Stimulated activated CD8-positive, alpha-beta memory T cell treated with anti-CD3 and anti-CD28 coated beads, Interleukin-15, amount 100 ng/mL, for 24 hours (primary cell): Measurements from ENCODE around the gene KIF13A.
"Not testable (repeated sequence)": the region's sequence is repeated elsewhere in the genome, so short reads cannot be mapped to it uniquely, and the experiment has no call there.

Experiments
- DNase-seq: peaks from one replicate; pipeline ENCODE4 v3.0.0-alpha.2; 2020; ENCODE audit warnings: low read depth

Gene KIF13A

DNA sequence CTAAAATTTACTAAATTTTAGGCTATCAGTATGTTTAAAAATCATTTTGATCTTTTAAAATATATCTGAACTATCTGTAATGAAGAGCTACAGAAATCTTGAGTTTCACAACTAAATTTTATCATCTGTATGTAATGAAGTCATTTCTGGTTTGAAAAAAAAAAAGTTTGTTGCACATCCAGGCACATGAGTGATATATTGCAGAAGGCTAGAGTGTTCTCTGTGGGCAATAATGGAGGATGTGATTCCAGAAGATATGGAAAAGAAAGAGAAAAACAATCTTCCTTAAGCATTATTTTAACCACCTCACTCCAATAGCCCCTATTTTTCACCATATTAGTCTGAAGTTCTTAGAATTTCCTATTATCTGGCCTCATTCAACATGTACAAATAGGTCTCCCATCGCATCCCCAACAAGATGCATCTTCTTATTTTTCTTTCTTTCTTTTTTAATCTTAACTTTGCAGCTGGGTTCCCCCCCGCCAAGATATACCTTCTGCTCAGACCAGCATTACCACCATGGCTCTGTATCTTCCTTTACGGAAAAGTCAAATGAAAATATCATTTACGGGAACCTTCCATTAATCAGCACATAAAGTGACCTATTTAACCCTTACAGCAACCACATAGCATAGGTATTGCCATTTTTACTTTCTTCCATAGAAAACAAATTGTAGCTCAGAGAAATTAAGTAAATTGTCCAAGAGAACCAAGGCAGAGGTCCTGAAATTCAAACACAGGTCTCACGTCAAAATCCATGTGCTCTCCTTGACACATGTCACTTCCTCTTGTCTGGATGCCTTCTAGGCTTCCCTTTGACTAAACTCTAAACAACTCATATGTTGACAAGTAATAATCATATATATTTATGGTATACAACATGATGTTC is 116.9 kb downstream of the KIF13A start:
- no peak for DNase-seq

DNA sequence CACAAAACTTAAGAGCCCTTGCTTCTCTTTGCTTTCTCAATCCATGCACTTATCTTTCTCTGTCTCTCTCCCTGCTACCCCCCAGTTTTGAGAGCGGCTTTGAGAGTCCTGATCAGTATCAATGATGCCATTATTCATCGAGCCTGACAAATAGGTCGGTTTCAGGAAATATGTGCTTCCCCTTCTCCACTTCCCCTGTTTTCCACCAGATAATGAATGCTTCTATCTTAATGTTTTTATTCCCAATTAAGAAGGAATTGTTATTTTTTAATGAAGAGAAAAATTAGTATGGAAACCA is 117.7 kb downstream of the KIF13A start:
- no peak for DNase-seq

DNA sequence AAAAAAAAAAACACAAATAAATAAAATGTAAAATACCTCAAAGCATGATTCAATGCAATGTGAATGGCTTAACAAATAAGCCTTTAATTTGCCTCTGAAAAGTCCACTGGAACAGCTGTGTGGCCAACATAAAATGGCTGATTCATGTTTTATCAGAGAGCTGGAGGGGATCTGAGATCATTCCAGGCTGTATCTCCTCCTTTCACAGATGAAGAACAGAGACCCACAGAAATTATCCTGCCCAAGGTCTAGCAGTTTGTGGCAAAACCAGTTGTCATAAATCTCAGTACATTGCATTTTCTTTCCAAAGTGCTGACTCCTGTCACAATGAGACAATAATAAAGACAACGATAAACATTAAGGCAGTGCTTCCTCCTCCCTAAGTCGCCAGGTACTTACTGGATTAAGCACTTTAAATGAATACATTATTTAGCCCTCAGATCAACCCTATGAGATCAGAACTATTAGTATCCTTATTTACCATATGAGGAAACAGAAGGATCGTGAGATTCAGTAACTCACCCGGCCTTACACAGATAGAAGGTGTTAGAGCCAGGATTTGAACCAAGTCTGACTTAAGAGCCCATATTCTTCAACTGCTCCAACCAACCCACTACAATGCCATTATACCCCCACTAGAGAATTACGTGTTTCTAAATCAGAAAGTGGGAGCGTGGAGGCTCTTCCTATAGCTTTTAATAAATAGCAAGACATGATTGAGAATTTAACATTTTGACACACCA is 118.3 kb downstream of the KIF13A start:
- DNase-seq = no peak

DNA sequence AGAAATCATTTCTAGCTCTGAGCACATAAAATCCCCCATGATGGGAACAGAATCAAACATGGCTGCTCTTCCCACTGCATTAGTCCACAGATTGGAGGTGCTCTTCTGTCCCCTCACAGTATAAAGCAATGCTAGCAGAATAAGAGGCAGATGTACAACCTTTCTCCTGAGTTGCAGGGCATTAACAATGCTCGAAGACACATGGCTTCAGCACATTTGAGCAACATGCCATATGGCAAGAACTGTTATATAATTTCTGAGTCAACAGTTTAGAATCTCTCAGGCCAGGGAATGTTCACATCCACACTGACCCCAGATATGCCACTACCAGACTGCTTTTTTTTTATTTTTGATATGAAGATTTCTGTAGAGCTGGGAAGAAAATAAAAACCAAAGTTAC is 119.6 kb downstream of the KIF13A start:
- no peak for DNase-seq

DNA sequence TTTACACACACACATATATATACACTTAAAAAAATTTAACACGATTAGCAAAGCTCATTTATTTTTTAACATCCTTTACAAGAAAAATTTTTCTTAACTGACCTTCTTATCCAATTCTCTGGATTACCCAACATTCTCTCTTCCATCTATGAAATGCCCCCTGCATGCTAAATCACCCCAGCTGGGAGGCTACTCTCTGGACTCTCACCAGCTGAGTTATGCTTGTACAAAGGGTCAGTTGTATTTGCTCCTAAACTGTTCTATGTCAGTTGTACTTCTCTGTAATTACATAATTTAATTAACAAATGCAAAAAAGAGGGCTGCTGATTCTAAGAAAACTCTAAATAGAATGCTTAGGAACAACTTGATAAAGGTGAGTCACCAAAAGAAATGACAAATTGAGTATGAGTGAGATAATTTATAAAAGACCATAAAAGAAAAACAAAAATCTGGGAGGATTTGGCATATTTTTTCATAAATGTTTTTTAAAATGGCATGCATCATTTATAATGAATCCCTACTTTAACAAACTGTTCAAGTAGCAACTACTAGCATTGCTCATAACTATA is 120.5 kb downstream of the KIF13A start:
- DNase-seq = no peak

DNA sequence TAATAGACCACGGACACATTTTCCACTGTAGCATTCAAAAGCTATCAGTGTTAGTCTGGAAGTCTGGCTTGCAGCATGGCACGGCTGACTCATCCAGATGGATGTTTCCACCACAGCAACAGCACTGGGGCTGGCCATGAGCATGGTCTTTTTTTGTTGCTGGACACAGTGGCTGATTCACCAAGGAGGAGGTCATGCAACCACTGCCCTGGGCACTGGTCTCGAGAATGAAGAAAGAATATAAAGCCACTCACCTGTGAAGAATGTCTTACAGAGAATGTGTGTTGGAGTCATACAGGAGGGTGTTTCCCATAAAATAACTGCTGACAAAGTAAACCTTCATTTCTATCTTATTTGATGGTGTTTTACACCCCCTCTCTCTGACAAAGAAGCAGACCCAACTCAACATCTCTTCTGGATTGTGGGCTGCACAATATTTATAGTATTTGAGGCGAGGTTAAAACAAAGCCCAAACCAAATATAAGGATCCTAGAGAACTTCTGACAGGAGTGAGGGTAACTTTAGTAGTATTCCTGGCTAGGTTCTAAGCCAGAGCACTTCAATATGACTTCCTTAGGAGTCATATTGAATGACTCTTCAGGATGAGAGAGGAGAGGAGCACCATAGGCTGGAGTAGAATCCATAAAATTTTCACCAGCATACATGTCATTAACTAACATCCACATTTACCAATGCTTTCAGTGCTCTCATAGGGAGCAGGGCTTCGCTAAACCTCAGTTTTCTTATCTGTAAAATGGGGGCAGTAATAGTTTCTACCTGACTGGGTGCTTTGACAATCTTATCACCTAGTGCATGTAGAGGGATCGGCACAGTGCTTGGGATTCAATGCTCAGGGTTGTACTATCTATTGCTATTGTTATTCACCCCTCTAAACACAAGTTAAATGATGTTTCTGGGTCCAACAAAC is 121.4 kb downstream of the KIF13A start:
- no peak for DNase-seq

DNA sequence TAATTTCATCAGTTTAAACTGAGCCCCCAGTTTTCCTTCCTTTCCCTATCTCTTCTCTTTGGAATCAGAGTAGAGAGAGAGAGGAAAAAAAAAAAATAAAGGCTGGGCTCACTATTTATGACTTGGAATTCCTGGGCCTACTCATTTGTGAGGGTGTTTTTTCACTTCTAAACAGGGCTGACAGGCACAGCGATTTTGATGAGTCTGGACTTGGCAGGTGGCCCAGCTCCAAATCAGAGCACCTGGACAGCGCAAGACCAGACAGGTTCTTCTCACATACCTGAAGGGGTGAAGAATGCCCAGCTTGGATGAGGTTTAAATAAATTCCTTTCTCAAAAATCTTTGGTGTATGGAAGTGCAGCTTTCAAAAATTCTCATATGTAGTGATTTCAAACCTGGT is 122.2 kb downstream of the KIF13A start:
- DNase-seq = no peak

DNA sequence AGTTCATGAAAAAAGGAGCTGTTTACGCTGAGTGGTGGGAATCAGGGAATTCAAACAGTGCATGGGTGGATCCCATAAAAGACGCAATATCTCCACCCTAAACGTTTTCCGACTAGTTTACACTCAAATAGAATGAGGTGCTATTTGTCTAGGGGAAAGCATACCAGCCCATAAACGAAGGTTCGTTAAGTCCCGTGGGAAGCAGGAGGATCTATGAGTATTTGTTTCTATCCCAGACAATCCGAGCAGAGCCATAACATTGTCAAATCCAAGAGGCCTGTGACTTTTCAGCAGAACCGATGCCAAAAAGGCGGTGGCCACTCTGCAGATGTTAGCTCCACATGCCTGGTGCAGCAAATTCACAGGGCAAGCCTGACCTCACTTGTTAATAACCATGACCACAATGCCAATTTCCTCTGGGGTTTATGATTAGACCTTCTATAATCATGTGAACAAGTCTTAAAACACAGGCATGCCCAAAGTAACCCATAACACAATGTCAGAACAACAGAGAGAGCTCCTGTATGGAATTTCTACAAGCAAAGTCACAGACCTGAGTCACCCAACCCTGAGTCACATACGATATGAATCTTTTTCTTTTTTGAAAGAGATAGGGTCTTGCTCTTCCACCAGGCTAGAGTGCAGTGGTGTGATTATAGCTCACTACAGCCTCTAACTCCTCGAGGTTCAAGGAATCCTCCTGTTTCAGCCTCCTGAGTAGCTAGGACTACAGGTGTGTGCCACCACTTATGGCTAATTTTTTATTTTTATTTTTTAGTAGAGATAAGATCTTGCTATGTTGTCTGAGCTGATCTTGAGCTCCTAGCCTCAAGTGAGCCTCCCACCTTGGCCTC is 123.3 kb downstream of the KIF13A start:
- no peak for DNase-seq

DNA sequence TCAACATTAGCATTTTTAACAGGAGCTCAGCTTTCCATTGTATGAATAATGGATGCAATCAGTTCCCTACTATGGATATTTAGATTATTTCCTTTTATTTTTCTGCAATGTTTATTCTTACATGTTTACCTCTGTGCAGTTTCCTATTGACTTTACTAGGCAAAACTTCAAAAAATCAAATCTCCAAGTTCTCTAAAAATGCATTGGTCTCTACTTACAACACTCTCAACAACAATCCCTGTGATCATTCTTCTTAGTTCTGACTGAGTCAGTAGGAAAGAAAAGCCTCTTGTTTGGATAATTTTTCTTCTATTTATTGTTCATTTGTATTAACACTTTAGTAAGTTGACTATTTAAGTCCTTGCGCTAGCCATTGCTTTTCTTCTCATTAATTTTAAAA is 126.1 kb downstream of the KIF13A start:
- DNase-seq = no peak

DNA sequence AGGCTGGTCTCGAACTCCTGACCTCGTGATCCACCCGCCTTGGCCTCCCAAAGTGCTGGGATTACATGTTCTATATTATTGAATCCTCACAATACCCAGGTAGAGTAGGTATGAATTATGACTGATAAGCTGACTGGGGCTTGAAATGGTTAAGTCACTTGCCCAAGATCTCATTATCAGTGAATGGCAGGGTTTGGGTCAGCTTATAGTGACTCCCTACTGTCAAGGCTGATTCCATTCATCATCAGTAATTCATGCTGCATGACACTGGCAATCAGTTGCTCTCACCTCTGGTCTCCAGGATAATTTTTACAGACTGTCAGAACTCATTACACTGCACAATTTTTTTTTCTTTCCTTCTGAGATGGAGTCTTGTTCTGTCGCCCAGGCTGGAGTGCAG is 127.6 kb downstream of the KIF13A start:
- no peak for DNase-seq

DNA sequence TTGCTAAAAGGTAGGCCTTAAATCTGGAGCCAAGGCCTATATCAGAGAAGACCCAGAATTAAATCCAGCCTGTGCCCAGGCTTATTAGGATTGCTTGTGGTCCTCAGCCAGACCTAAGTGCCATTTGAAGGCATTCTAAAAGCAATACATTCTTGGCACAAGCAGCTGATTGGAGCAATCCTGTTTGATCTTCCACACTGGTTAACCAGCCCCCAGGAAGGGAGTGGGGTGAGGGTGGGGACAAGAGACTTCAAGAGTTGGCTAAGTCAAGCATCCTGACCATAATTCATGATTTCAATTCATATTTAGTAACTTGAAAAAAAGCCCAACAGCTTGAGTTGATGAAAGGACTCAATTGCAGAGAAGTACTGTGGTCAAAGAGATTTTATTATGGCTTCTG is 128.9 kb downstream of the KIF13A start:
- DNase-seq = no peak

DNA sequence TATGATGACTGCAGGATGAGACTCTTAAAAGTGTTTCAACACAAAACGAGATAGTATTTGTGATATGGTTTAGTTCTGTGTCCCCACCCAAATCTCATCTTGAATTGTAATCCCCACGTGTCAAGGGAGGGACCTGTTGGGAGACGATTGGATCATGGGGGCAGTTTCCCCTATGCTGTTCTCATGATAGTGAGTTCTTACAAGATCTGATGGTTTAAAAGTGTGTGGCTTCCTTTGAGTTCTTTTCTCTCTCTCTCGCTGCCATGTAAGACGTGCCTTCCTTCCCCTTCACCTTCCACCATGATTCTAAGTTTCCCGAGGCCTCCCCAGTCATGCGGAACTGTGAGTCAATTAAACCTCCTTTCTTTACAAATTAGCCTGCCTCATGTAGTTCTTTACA is 130.2 kb downstream of the KIF13A start:
- not testable (repeated sequence) for DNase-seq

DNA sequence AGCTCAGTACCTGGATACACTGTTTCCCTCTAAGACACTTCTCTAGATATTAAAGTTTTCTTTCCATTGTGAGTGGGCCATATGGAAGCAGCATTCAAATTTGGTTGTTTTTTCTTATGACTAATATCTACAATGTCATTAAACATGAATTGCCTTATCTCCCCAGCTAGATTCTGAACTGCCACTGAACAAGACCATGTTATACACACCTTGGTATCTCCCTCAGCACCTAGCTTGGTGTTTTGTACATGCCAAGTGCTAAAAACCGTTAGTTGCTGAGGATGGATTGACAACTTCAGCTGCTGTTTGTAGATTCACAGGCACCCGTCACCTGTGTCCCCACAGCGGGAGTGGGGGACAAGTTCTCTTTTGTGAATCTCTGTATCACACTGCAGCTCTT is 131.1 kb downstream of the KIF13A start:
- DNase-seq = no peak

DNA sequence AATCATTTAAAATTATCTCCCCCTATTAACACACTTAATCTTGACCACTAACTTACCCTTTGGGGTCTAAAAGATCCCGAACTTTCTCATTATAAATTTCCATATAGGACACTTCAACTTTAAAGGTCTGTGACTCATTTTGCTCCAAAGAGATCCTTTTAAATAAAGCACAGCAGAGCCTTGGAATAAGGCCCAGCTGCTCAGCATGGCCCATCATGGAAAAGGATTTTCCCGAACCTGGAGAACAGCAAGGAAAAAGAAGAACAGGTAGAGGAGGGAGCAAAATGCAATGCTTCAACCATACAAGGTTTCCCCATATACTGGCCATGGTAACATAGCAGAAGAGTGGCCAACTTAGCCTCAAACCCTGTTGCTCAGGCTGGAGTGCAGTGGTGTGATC is 132.1 kb downstream of the KIF13A start:
- DNase-seq = no peak

DNA sequence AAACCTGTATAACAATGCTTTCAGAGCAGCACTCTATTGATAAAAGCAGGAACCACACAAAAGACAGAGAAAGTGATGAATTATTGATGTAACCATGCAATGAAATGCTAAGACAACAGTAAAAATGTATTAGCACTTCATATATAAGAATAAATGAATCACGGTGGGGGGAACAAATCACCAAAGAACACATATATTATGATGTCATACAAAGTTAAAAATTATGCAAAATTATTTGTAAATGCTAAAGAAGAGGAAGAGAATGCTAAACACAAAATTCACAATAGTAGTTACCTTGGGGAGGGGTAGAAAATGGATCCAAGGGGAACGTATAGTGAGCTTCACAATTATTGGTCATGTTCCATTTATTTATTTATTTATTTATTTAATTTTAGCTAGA is 133.9 kb downstream of the KIF13A start:
- no peak for DNase-seq

DNA sequence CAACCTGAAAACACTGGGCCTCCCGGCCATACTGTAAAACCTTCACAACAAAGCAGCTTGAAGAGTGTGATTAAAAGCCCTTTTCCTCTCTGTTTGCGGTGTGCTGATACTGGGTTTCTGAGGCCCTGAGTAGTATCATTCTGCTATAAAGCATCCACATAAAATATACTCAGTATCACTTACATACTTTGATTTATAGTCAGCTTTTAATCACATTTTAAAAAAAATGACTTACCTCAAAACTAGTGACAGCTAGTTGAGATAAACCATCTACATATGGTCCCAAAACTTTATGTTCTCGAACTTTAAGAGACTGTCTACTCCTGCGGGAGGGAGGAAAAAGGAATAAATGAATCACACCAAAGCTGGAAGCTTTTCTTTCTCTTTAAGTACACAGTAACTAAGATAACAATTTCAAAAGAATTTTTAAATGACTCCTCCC is 135.7 kb downstream of the KIF13A start:
- no peak for DNase-seq

DNA sequence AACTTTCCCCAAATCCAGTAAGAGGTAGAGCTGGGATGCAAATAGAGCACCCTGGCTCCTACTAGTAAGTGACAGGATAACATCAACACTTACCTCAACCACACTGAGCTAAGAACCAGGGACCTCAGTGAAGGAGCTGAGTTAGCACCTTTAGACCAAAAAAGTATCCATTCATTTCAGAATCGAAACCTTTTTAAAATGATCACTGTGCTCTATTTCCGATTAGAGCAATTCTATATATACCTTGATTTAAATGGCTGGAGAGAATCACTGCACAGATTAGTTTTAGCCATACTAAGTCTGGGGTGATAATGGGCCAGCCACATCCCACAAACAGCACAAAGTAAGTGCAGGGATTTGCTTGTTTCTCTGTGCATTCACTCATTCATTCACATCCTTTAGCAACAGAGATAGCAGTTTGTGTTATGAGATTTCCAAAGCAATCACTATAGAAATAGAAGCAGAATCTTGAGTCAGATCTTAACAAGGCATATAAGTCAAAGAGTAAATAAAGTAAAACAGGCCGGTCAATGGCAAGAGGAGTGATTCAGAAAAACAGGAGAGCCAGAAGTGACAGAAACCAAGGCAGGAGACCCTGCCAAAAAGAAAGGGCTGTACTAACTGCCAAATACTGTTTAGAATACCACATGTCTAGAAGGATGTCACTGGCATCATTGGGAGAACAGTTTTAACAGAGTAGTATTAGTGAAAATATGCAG is 136.3 kb downstream of the KIF13A start:
- no peak for DNase-seq

DNA sequence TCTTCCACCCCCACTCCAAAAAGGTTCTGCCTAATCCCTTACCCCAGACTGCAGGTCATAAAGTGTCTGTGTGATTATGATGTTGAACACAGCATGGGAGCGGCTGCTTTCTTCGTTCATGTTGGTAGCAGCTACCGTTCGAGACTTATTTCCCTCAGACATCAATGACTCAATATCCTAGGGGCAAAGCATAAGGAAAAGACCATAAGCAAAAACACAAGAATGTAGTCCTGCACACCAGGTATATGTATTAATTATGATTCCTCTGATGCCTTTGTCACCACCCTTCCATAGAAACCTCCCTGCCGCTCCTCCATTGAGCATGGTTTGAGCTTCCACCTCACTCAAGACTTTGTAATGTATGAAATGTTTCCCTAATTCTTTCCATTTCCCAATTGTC is 137.2 kb downstream of the KIF13A start:
- no peak for DNase-seq

DNA sequence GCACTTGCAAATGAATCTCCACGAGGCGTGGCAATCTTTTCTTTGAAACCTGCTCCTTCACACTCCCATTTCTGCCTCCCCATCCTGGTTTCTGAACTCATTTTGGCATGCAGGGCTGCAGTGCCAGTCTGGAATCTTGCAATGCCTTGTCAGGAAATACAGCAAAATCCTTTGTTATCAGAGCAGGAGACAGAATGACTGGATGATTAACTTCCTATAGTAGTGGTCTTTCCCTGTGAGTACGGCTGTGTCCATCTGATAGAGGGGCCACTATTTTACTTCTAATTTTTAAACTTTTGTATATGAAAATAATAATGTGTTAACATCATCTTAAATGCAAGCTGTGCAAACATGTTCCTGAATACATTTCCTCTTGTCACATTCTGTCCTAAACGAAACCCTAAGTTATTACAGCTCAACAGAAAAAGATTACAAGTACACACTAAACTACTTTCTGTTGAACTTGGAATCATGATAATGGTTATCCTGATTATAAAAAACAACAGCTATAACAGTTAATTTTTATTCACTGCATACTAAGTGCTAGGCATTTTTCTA is 140.2 kb downstream of the KIF13A start:
- DNase-seq = no peak

DNA sequence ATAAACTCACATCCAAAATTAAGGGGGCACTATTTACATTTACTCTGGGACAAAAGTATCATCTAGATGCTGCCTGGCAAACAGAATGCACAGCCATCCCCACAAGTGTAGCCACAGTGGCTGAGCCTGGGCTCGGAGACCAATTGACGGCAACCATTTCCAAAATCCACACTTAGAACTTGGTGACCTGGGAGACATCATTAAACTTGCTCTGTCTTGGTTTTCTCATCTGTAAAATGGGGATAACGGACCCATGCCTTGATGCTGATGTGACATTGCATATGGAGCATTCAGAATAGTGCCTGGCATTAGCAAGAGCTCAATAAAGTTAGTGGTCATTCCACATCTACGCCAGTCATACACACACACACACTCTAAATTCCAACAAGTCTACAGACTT is 140.7 kb downstream of the KIF13A start:
- no peak for DNase-seq
